SHP77 treated with DMSO at 0.1 percent for 48 hours (cell line): ENCODE results near the gene SIRT2.

Experiments used
- DNase-seq: peaks from one replicate; lab custom pipeline; 2025; lab: John Stamatoyannopoulos, UW

Gene SIRT2

GRCh38 chr19:38920602-38921419 is 21.4 kb upstream of the SIRT2 start:
- no peak for DNase-seq

- DNase-seq: no peak
These were observed 20.6 kb upstream of the SIRT2 start for GRCh38 chr19:38919837-38920601.

GRCh38 chr19:38918526-38918925 is 19.1 kb upstream of the SIRT2 start:
- no peak for DNase-seq

- peak; percentile 72 for DNase-seq
These were observed 18.6 kb upstream of the SIRT2 start for GRCh38 chr19:38917921-38918491.

- no peak for DNase-seq
These were observed 18.1 kb upstream of the SIRT2 start for GRCh38 chr19:38917516-38917915.

GRCh38 chr19:38915329-38916321 is 16.2 kb upstream of the SIRT2 start:
- DNase-seq: no peak

- DNase-seq: no peak
These were observed 14.5 kb upstream of the SIRT2 start for GRCh38 chr19:38913958-38914357.

- DNase-seq: no peak
These were observed 13.4 kb upstream of the SIRT2 start for GRCh38 chr19:38912600-38913514.

- no peak for DNase-seq
These were observed 12.1 kb upstream of the SIRT2 start for GRCh38 chr19:38911388-38912001.

GRCh38 chr19:38910488-38910887 is 11.1 kb upstream of the SIRT2 start:
- no peak for DNase-seq

- no peak for DNase-seq
These were observed 9.5 kb upstream of the SIRT2 start for GRCh38 chr19:38908911-38909310.

GRCh38 chr19:38907670-38908069 is 8.3 kb upstream of the SIRT2 start:
- no peak for DNase-seq

GRCh38 chr19:38907227-38907626 is 7.8 kb upstream of the SIRT2 start:
- no peak for DNase-seq

GRCh38 chr19:38905620-38906019 is 6.2 kb upstream of the SIRT2 start:
- no peak for DNase-seq

- no peak for DNase-seq
These were observed 5.4 kb upstream of the SIRT2 start for GRCh38 chr19:38904581-38905539.

- DNase-seq: no peak
These were observed 2.3 kb upstream of the SIRT2 start for GRCh38 chr19:38901683-38902082.

GRCh38 chr19:38900743-38901190 is 1.3 kb upstream of the SIRT2 start:
- DNase-seq: no peak

- DNase-seq: no peak
These were observed 798 bp upstream of the SIRT2 start for GRCh38 chr19:38900202-38900629.
